HT1080 (cell line): ENCODE data around the gene OR51E1. TPM values are rescaled to one million over a fixed set of nuclear protein-coding genes. Genes with fewer than 3 reads are reported as not detected.

ENCODE experiments used
- DNase-seq: peaks from one replicate; pipeline ENCODE4 v3.0.0-alpha.2; 2015; ENCODE audit warnings: low read depth
- total RNA-seq: library from RNA; depleted of rRNA; stranded (reverse); fragments of >200 nt; shearing (Covaris generic); gene quantifications from 2 replicates; pipeline ENCODE4 v1.2.3, GENCODE V29; 2014

The OR51E1 gene
- total RNA-seq, 1 experiment from 2014 or later: not detected

- no peak for DNase-seq
These were observed 4.0 kb downstream of the OR51E1 start for GRCh38 chr11:4647766-4648165.

- no peak for DNase-seq
These were observed 11.0 kb downstream of the OR51E1 start for GRCh38 chr11:4654635-4655369.

- DNase-seq: no peak
These were observed 15.1 kb downstream of the OR51E1 start for GRCh38 chr11:4658629-4659445.

- no peak for DNase-seq
These were observed 19.1 kb downstream of the OR51E1 start for GRCh38 chr11:4662876-4663275.

- no peak for DNase-seq
These were observed 20.4 kb downstream of the OR51E1 start for GRCh38 chr11:4664183-4664582.

GRCh38 chr11:4664786-4665185 is 21.0 kb downstream of the OR51E1 start:
- no peak for DNase-seq

GRCh38 chr11:4665424-4665823 is 21.6 kb downstream of the OR51E1 start:
- DNase-seq: no peak

- no peak for DNase-seq
These were observed 28.0 kb downstream of the OR51E1 start for GRCh38 chr11:4671741-4672140.

GRCh38 chr11:4672470-4672869 is 28.7 kb downstream of the OR51E1 start:
- DNase-seq: no peak

- no peak for DNase-seq
These were observed 30.0 kb downstream of the OR51E1 start for GRCh38 chr11:4673781-4674180.

- no peak for DNase-seq
These were observed 34.2 kb downstream of the OR51E1 start for GRCh38 chr11:4677948-4678347.

GRCh38 chr11:4680341-4680740 is 36.6 kb downstream of the OR51E1 start:
- no peak for DNase-seq

- peak; percentile 13 for DNase-seq
These were observed 39.0 kb downstream of the OR51E1 start for GRCh38 chr11:4682623-4683419.

GRCh38 chr11:4684631-4685285 is 41.0 kb downstream of the OR51E1 start:
- no peak for DNase-seq

- DNase-seq: no peak
These were observed 51.7 kb downstream of the OR51E1 start for GRCh38 chr11:4695442-4695841.

GRCh38 chr11:4697585-4697984 is 53.8 kb downstream of the OR51E1 start, which contains the start of gene OR51E2:
TSS of gene OR51E2 (minus strand) at chr11:4697853. CDS start at chr11:4682711, 15,142 bp downstream.
- peak; percentile 43 for DNase-seq

GRCh38 chr11:4699697-4700435 is 56.1 kb downstream of the OR51E1 start:
- DNase-seq: no peak

- DNase-seq: no peak
These were observed 56.6 kb downstream of the OR51E1 start for GRCh38 chr11:4700436-4700820.

GRCh38 chr11:4704054-4704789 is 60.4 kb downstream of the OR51E1 start, which contains the start of gene MMP26:
TSS of gene MMP26 (plus strand) at chr11:4704784.
- DNase-seq: no peak
